ENCODE data around the gene SEMA4C. TPM values are rescaled to one million over a fixed set of nuclear protein-coding genes. Genes with fewer than 3 reads are reported as not detected.

Gene SEMA4C
- total RNA-seq, 2 experiments from 2014 or later = 0.06 to 0.19 TPM

- DNase-seq (ENCODE audit: low spot score) = no peak
- H3K9me2 ChIP-seq (ENCODE audit: insufficient read depth, low read length) = no peaks in the 10 kb centered on the region
- no TSS peak for BruUV-seq (replicated peaks)
- H3K79me2 ChIP-seq (ENCODE audit: insufficient read depth, low read depth, low read length) = no peaks in the 10 kb centered on the region
- H3K4me3 ChIP-seq (ENCODE audit: low read depth, low read length, poor library complexity, severe bottlenecking) = no peak overlapping the region
- no peak overlapping the region for H3K4me2 ChIP-seq (ENCODE audit: low read length)
- H3K9me3 ChIP-seq (ENCODE audit: low read length) = no peaks in the 10 kb centered on the region
- ChIA-PET CTCF (ENCODE audit: unreplicated experiment) (no interaction called here), POLR2A (no interaction called here)
- no peaks in the 10 kb centered on the region for H4K20me1 ChIP-seq (ENCODE audit: insufficient read depth, low read length)
- TF ChIP-seq EZH2phosphoT487 (IDR thresholded peaks at IDR 0.05; ENCODE audit: borderline replicate concordance, low read depth, low read length) = no peak
- TF ChIP-seq CTCF (conservative IDR thresholded peaks at IDR 0.05; ENCODE audit: low read length) = no peak
- H2AFZ ChIP-seq (ENCODE audit: low read length) = no peak overlapping the region
- H3K4me1 ChIP-seq (ENCODE audit: insufficient read depth, low read length, poor library complexity, severe bottlenecking) = peaks cover 3% of the 10 kb centered on the region
- H3K36me3 ChIP-seq (ENCODE audit: insufficient read depth, low read length) = no peaks in the 10 kb centered on the region
- H3K27ac ChIP-seq (ENCODE audit: low read depth, low read length, poor library complexity, severe bottlenecking) = no peak overlapping the region
- intact Hi-C loops (cut with micrococcal nuclease; ENCODE audit: unreplicated experiment) = no loop called here
These were observed 7.2 kb upstream of the SEMA4C start for GRCh38 chr2:96877042-96877451.

GRCh38 chr2:96876269-96877041 lies 6.6 kb upstream of the SEMA4C start:
- Histone ChIP-seq H3K9me2 (ENCODE audit: insufficient read depth, low read length) (no peaks in the 10 kb centered on the region), H3K4me2 (ENCODE audit: low read length) (no peak overlapping the region), H4K20me1 (ENCODE audit: insufficient read depth, low read length) (no peaks in the 10 kb centered on the region), H2AFZ (ENCODE audit: low read length) (no peak overlapping the region), H3K4me1 (ENCODE audit: insufficient read depth, low read length, poor library complexity, severe bottlenecking) (peaks cover 3% of the 10 kb centered on the region), H3K27ac (ENCODE audit: low read depth, low read length, poor library complexity, severe bottlenecking) (no peak overlapping the region), H3K79me2 (ENCODE audit: insufficient read depth, low read depth, low read length) (no peaks in the 10 kb centered on the region), H3K36me3 (ENCODE audit: insufficient read depth, low read length) (no peaks in the 10 kb centered on the region), H3K4me3 (ENCODE audit: low read depth, low read length, poor library complexity, severe bottlenecking) (no peak overlapping the region), H3K9me3 (ENCODE audit: low read length) (no peaks in the 10 kb centered on the region)
- BruUV-seq (replicated peaks) = no TSS peak
- intact Hi-C loops (cut with micrococcal nuclease; ENCODE audit: unreplicated experiment) = no loop called here
- POLR2A ChIA-PET = no interaction called here
- CTCF ChIA-PET (ENCODE audit: unreplicated experiment) = no interaction called here
- TF ChIP-seq EZH2phosphoT487 (IDR thresholded peaks at IDR 0.05; ENCODE audit: borderline replicate concordance, low read depth, low read length) (no peak), CTCF (conservative IDR thresholded peaks at IDR 0.05; ENCODE audit: low read length) (no peak)
- no peak for DNase-seq (ENCODE audit: low spot score)

DNA sequence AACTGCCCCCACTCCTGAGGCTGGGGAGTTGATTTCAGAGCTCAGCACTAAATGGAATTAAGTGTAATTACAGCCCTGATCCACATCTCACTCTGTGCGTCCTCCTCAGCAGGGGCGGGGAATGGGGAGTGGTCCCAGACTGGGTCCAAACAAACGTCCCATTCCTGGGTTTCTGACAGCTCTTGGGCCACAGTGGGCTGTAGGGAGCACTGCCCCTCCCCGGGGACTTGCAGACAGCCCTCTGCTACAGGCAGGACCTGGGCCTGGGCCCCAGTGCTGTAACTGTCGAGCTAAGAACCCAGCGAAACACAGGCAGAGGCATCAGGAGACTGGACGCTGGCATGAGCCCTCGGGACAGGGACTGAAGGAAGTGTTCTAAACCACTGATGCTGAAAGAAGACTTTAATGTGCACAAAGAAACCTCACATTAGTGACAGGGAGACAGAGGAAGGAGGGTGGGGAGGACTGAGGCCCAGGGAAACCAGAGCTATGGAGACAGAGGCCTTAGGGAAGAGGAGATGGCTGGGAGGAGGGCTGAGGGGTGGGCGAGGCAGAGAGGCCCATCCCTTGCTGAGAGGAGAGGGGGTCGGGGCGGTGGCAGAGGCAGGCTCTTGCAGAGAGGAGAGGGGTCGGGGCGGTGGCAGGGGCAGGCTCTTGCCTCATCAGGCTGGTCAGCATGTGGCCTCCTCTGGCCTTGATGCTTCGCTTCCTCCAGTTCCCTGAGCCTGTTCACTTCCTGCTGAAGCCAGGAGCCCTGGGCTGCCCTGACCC lies 5.8 kb upstream of the SEMA4C start:
- Histone ChIP-seq H2AFZ (ENCODE audit: low read length) (no peak overlapping the region), H3K79me2 (ENCODE audit: insufficient read depth, low read depth, low read length) (no peaks in the 10 kb centered on the region), H3K36me3 (ENCODE audit: insufficient read depth, low read length) (no peaks in the 10 kb centered on the region), H3K9me3 (ENCODE audit: low read length) (no peaks in the 10 kb centered on the region), H4K20me1 (ENCODE audit: insufficient read depth, low read length) (no peaks in the 10 kb centered on the region), H3K4me3 (ENCODE audit: low read depth, low read length, poor library complexity, severe bottlenecking) (no peak overlapping the region), H3K4me2 (ENCODE audit: low read length) (no peak overlapping the region), H3K4me1 (ENCODE audit: insufficient read depth, low read length, poor library complexity, severe bottlenecking) (peaks cover 3% of the 10 kb centered on the region), H3K9me2 (ENCODE audit: insufficient read depth, low read length) (no peaks in the 10 kb centered on the region), H3K27ac (ENCODE audit: low read depth, low read length, poor library complexity, severe bottlenecking) (no peak overlapping the region)
- DNase-seq (ENCODE audit: low spot score) = no peak
- TF ChIP-seq EZH2phosphoT487 (IDR thresholded peaks at IDR 0.05; ENCODE audit: borderline replicate concordance, low read depth, low read length) (no peak), CTCF (conservative IDR thresholded peaks at IDR 0.05; ENCODE audit: low read length) (no peak)
- POLR2A ChIA-PET = interaction anchor here (0.6 kb wide), 1 partner anchor 229 kb away, joined by 3 read pairs; no protein-coding TSS in a partner anchor
- no TSS peak for BruUV-seq (replicated peaks)
- CTCF ChIA-PET (ENCODE audit: unreplicated experiment) = no interaction called here
- intact Hi-C loops (cut with micrococcal nuclease; ENCODE audit: unreplicated experiment) = no loop called here
